GM12873 (cell line): ENCODE data around the gene COPA.

Experiments used
- CTCF ChIP-seq: IDR thresholded peaks from 2 replicates; pipeline ENCODE4 v1.5.1; 2012; ENCODE audit warnings: low read depth, mild to moderate bottlenecking, moderate library complexity, low read length, control low read depth; ENCODE audit not compliant: insufficient read depth; ENCODE audit errors: missing control alignments

The COPA gene

GRCh38 chr1:160342953-160343869 lies at the start of gene COPA, which contains the start of gene NCSTN:
TSS of gene COPA (minus strand) at chr1:160343250. CDS start at chr1:160343170, 80 bp downstream.
TSS of gene NCSTN (plus strand) at chr1:160343383. CDS start at chr1:160343397, 14 bp downstream.
- no peak for TF ChIP-seq CTCF

GRCh38 chr1:160377585-160378206 lies 34.6 kb upstream of the COPA start:
- TF ChIP-seq CTCF: no peak

GRCh38 chr1:160376525-160377131 lies 33.6 kb upstream of the COPA start:
- TF ChIP-seq CTCF: peak; percentile 97

- no peak for TF ChIP-seq CTCF
Measured at GRCh38 chr1:160375788-160376524, 32.9 kb upstream of the COPA start.

- no peak for TF ChIP-seq CTCF
Measured at GRCh38 chr1:160374306-160375110, 31.5 kb upstream of the COPA start.

GRCh38 chr1:160373696-160374095 lies 30.6 kb upstream of the COPA start:
- no peak for TF ChIP-seq CTCF
